Kidney epithelial cell (primary cell): ENCODE results near the gene TCL1B. TPM values are rescaled to one million over a fixed set of nuclear protein-coding genes. Genes with fewer than 3 reads are reported as not detected.
A peak's percentile ranks its signal among the peaks of the same experiment; 100 is the strongest.

Source experiments
- DNase-seq: peaks from one replicate; pipeline ENCODE4 v3.0.0-alpha.2; 2010; ENCODE audit warnings: low read depth
- H3K27me3 ChIP-seq: 2 replicates; pipeline ENCODE4 v1.6.0; 2011; ENCODE audit warnings: low read length; ENCODE audit not compliant: control insufficient read depth, insufficient read depth
- H3K36me3 ChIP-seq: 2 replicates; pipeline ENCODE4 v1.5.1; 2011; ENCODE audit warnings: low read length; ENCODE audit not compliant: control insufficient read depth, insufficient read depth
- H3K4me3 ChIP-seq: 2 replicates; pipeline ENCODE4 v1.5.1; 2011; ENCODE audit warnings: low read depth, mild to moderate bottlenecking, control low read depth, low read length
- CTCF ChIP-seq: IDR thresholded peaks from 2 replicates; pipeline ENCODE4 v1.5.1; 2011; ENCODE audit warnings: mild to moderate bottlenecking, moderate library complexity, low read length, control low read depth, inconsistent platforms; ENCODE audit not compliant: insufficient read depth, poor library complexity, severe bottlenecking
- total RNA-seq: library from RNA; depleted of rRNA; stranded (reverse); fragments of >200 nt; gene quantifications from 2 replicates; pipeline ENCODE4 v1.2.3, GENCODE V29; 2015

TCL1B gene
- total RNA-seq, 1 donor from 2014 or later, result not detected

- Histone ChIP-seq H3K4me3 (no peak overlapping the region), H3K27me3 (no peaks in the 10 kb centered on the region), H3K36me3 (no peaks in the 10 kb centered on the region)
- no peak for TF ChIP-seq CTCF
- no peak for DNase-seq
These were observed 11.6 kb upstream of the TCL1B start for GRCh38 chr14:95674613-95675012.

DNA sequence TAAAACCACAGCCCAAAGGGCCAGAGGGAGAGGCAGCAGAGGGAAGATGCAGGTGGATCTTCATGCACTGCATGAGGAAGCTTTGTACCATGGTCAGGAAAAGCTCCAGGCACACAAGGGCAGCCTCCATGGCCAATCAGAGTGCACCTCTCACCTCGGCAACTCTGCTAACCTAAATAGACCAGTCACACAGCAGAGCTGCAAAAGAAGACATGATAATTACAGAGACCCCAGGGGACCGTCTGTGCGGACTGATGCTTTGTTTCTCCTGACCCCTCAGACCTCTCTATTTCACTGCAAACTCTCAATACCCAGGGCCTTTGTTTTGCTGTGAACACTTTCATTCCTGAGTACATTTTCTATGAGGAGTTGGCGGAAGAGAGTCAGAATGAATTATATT is 10.7 kb upstream of the TCL1B start:
- H3K27me3 ChIP-seq, result no peaks in the 10 kb centered on the region
- H3K4me3 ChIP-seq, result no peak overlapping the region
- TF ChIP-seq CTCF, result no peak
- no peaks in the 10 kb centered on the region for H3K36me3 ChIP-seq
- no peak for DNase-seq

- DNase-seq, result no peak
- no peak for TF ChIP-seq CTCF
- no peak overlapping the region for H3K4me3 ChIP-seq
- no peaks in the 10 kb centered on the region for H3K27me3 ChIP-seq
- H3K36me3 ChIP-seq, result no peaks in the 10 kb centered on the region
These were observed 8.9 kb upstream of the TCL1B start for GRCh38 chr14:95677179-95677835.

- H3K4me3 ChIP-seq, result no peak overlapping the region
- H3K36me3 ChIP-seq, result no peaks in the 10 kb centered on the region
- no peaks in the 10 kb centered on the region for H3K27me3 ChIP-seq
- DNase-seq, result no peak
- TF ChIP-seq CTCF, result no peak
These were observed 6.9 kb upstream of the TCL1B start for GRCh38 chr14:95679148-95679815.

GRCh38 chr14:95679998-95680735 is 6.1 kb upstream of the TCL1B start:
- no peak for DNase-seq
- TF ChIP-seq CTCF, result peak; percentile 24
- H3K4me3 ChIP-seq, result no peak overlapping the region
- no peaks in the 10 kb centered on the region for H3K27me3 ChIP-seq
- H3K36me3 ChIP-seq, result no peaks in the 10 kb centered on the region
